ENCODE data around the gene NAV1.
"Not testable (repeated sequence)": the region's sequence is repeated elsewhere in the genome, so short reads cannot be mapped to it uniquely, and the experiment has no call there.

The NAV1 gene, protein sequence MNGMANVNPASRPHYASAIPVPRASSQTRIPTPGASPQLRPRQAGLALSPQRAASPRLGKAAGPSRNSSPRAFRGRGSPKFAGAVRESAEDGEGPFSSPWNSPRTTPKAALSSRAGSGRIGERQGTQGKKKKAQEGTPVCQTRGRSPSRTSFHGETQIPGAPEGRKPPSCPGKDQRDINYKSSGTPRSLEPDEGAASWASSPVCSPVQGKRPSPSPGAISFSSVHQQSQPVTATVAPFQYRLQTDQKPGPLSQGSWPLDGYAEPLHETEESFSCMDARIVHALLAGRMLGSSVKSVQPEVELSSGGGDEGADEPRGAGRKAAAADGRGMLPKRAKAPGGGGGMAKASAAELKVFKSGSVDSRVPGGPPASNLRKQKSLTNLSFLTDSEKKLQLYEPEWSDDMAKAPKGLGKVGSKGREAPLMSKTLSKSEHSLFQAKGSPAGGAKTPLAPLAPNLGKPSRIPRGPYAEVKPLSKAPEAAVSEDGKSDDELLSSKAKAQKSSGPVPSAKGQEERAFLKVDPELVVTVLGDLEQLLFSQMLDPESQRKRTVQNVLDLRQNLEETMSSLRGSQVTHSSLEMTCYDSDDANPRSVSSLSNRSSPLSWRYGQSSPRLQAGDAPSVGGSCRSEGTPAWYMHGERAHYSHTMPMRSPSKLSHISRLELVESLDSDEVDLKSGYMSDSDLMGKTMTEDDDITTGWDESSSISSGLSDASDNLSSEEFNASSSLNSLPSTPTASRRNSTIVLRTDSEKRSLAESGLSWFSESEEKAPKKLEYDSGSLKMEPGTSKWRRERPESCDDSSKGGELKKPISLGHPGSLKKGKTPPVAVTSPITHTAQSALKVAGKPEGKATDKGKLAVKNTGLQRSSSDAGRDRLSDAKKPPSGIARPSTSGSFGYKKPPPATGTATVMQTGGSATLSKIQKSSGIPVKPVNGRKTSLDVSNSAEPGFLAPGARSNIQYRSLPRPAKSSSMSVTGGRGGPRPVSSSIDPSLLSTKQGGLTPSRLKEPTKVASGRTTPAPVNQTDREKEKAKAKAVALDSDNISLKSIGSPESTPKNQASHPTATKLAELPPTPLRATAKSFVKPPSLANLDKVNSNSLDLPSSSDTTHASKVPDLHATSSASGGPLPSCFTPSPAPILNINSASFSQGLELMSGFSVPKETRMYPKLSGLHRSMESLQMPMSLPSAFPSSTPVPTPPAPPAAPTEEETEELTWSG (N-terminal part only)

DNA sequence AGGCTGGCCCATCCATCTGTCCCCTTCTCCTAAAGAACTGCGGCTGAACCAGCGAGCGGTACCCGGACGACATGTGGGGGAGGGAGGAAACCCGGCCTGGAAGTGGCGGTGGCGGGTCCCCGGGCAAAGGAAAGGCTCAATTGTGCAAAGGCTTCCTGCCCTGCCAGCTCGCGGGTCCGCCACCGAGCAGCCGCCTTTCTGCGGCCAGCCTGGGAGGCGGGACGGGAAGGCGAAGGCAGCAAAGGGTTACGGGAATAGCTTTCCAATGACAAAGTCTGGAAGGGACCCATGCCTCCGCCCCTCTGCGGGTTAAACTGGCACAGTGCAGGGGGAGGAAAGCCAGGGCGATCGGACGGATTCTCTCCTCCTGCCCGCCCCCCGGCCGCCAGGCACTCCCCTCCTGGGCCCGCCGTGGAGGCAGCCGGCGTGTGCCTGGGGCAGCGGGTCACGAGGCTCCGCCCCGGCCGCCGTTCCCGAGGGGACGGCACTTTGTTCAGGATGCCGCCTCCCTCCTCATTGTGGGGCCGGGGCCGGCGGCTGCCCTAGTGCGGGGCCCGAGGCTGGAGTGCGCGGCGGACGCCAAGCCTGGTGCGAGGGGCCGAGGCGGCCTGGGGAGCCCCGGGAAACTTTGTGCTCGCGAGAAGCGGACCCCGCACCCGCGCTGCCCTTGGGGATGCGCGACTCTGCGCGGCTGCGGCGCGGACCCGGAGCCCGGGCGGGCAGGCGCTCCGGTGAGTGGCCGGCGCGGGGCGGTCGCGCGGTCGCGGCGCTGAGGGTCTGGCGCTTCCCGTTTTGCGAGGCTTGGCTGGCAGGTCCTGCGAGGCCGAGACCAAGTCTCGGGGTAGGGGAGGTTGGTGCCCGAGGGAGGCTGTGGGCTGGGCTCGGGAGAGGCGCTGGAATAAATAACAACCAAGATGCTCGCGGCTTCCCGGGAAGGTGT, at the start of gene NAV1:
TSS of gene NAV1 (plus strand) at position 516 of the 940 bp plus-strand sequence. CDS start 83,758 bp downstream, outside the sequence.
- DNase-seq = no peak

DNA sequence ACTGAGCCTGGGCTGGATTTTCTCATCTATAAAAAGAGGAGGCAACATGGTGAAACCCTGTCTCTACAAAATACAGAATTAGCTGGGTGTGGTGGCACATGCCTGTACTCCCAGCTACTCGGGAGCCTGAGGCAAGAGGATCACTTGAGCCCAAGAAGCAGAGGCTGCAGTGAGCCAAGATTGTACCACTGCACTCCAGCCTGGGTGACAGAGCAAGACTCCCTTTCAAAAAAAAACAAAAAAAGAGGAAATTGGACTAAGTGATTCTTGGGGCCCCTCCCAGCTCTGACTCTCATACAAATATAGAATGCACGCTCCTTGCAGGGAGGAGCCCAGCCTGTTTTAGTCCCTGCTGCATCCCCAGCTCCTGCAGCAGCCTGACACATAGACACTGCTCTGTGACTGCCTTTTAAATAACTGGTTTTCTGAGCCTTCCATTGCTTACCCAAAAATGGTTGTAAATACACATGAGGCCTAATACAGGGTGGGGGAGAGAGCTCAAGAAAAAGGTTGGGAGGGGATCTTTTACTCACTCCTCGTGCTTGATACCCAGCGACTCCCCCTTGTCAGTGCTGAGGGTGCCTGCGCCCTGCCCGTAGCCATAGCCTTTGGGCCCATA, 49.2 kb upstream of the NAV1 start:
- DNase-seq = no peak

DNA sequence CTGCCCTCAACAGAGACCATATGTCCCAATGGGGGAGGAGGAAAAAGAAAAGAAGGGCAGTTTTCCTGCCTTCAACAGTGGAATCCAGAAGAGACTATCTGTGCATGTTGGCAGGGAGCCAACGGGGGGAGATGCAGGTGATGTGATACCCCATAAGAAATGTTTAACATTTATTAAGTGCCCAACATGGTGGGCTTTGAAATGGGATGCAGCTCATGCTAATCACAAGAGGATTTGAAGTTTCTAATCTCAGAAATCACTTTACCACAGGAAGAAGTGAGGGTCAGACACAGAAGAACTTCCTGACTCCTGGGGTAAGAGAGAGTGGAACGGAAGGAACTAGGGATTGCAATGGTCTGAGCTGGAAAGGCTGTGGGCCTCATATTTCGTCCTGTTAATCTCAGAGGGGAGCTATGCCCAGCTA, 48.2 kb upstream of the NAV1 start:
- DNase-seq = no peak

DNA sequence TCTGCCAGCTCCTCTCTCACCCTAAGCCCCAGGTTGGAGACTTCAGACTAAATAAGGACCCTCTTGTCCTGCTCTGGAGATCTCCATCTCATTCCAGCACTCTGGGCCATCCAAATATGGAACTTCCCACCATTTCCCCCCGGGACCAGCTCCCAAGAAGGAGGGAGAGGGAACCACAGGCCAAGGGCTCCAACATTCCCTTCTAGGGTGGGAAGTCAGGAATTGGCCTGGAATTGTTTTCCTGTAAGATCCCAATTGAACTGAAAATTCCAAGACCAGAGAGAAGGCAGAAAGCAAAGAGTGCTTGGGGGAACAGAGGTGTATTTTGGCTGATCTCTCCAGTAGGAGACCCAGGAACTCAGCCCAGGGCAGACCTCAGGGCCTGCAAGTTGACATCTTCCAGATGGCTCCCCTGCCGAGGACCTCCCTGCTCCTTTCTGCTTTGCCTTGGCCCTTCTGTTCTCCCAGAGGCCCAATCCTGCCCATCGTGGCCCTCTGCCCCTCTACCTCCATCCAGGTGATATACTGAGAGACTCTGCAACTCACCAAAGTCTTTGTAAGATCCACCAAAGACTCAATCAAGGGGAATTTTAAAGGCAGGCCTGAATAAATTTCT, 46.9 kb upstream of the NAV1 start:
- no peak for DNase-seq

DNA sequence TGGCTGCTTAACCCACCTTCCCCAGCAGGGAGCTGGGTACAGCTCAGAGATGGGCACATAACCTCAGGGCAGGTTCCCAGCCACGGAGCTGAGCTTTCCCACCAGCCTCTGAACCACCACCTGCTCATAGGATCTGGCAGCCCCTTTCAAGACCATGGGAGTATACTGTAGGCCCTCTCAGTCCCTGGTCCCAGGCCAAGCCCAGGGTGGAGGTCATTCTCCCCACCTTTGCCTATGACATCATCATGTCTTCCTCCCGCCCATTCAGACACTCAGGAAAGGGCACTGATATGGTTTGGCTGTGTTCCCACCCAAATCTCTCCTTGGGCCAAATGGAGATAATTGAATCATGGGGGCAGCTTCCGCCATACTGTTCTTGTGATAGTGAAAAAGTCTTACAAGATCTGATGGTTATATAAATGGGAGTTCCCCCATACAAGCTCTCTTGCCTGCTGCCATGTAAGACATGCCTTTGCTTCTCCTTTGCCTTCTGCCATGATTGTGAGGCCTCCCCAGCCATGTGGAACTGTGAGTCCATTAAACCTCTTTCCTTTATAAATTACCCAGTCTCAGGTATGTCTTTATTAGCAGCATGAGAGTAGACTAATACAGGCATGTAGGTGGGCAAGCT, 45.8 kb upstream of the NAV1 start:
- not testable (repeated sequence) for DNase-seq

DNA sequence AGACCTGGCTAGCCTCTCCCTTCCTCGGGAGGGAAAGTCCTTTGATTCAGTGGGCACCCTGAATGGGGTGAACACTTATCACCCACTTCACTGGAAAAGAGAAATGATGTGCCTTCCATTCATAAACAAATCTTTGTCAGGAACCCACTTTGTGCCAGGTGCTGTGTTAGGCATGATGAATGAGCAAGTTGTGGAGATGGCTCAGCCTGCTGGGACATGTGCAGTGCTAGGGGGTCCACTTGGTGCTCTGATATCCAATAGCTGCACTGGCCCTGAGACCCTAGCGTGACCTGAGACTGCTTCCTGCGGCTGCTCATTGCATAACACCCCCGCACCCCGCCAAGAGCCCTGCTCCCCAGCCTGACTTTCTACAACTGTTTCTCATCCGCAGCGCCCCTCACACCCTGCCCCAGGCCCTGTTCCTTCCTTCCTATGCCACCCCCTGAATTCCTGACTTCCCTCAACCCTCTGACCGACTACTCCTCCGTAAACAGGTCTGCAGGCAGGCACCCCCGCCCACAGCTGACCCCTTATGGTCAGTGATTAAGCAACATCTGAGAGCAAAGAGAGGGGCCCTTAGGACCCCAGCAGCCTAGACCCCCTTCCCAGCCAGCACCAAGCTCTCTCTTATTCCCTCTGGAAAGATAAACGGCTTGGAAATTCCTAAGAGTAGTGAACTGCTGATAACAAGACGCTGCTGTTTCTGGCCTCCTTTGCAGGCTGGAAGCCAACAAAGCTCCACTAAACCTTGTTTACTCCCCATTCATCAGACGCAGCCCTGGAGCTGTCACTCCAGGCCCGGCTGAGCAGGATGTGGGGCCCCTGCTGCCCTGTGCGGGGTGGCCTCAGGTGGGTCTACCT, 44.9 kb upstream of the NAV1 start:
- no peak for DNase-seq

DNA sequence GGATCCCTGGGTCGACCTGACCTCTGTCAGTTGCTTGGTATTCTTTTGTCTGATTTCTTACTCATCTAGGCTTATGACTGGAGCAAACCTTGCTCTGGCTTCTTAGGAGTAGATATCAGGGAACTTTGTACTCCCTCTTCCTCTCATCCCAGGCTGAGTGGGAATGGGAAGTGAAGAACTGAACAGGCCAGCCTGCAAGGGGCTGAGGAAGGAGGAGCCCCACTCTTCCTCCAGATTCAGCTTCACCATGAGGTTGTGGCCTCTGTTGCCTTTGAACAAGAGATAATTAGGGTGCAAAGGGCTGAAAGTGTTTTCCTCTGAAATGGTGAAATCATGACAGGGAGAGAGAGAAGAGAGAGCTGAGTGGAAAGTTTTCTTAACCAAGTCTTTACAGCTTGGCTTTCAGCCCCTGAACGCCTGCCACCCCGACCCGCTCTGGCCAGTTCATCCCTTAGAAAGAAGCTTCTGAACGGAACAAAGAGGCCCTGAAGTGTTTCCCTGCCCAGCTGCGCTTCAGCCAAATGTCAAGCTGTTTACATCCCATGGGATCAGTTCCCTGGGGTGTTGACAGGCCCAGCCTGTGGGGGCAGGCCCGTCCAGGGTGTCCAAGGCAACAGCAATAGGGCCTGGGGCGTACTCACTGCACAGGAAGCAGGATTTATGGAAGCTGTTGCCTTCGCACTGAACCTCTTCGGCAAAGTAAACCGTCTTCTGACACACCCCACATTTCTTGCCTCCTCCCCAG, 43.2 kb upstream of the NAV1 start:
- DNase-seq = no peak

DNA sequence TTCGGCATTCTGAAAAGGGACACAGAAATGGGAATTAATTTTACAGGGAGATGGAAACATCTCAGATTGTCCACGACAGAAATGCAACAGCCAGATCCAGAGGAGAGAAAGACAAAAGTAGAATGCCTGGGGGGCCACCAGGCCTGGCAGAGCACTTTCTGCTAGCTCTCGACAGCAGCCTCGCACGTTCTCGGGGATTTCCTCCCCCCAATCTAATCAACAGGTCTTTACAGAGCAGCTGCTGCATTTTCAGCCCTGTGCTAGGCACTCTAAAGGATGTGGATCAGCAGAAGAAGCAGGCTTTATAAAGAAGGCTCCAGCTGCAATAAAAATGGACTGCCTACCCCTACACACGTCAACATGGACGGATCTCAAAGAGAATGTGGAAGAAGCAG, 42.6 kb upstream of the NAV1 start:
- no peak for DNase-seq

DNA sequence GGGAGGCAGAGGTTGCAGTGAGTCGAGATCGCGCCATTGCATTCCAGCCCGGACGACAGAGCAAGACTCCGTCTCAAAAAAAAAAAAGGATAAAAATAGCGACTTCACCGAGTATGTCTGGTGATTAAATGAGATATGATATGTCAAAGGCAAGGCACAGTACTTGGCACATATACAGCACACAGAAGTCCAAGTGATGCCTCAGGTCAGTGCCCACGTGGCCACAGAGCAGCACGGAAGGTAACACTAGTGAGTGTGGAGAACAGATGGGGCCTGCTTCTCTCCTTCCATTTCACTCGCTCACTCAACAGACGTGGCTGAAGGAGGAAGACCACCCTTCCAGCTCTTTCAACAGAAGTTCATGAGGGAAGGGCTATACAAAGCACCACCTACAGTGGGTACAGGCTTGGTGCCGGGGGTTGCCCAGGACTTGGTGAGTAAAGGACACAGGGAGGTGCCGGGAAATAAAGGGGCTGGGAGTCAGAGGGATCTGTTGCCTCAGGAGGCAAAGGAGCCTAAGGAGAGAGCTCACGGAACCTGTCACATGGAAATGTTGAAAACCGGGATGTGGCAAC, 40.9 kb upstream of the NAV1 start:
- no peak for DNase-seq

DNA sequence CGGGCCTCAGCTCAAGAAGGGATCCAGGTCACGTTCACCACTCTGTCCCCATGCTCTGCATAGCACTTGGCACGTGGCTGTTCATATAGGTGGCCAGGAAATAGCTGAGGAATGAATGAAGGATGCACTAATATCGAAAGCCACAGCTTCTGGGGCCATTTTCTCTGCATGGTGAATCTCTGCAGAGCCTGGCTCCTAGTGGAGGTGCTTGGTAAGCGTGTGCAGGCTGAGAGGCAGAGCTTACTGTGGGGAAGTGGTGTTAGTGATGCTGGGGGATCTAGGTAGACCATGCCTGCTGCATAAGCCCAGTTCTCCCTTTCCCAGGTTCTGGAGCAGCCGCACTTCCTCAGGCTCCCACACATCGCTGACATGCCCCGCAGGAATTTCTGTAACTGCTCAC, 40.3 kb upstream of the NAV1 start:
- DNase-seq = no peak

DNA sequence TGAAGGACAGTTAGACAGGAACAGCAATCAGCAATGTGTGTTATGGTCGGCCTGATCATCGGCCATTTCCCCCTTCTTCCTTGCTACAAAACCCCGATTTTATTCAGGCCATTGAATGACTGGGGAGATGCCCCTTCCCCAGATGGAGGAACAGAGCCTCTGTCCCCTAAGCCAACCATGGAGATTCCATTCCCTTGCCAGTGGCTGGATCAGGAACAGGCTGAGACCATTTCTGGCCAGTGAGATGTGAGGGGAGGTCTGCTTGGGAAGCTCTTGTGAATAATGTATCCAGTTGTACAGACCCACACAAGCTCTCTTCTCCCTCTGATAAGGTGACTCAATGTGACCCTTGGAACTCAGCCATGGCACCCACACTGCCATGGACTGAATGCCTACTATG, 39.7 kb upstream of the NAV1 start:
- DNase-seq = no peak

DNA sequence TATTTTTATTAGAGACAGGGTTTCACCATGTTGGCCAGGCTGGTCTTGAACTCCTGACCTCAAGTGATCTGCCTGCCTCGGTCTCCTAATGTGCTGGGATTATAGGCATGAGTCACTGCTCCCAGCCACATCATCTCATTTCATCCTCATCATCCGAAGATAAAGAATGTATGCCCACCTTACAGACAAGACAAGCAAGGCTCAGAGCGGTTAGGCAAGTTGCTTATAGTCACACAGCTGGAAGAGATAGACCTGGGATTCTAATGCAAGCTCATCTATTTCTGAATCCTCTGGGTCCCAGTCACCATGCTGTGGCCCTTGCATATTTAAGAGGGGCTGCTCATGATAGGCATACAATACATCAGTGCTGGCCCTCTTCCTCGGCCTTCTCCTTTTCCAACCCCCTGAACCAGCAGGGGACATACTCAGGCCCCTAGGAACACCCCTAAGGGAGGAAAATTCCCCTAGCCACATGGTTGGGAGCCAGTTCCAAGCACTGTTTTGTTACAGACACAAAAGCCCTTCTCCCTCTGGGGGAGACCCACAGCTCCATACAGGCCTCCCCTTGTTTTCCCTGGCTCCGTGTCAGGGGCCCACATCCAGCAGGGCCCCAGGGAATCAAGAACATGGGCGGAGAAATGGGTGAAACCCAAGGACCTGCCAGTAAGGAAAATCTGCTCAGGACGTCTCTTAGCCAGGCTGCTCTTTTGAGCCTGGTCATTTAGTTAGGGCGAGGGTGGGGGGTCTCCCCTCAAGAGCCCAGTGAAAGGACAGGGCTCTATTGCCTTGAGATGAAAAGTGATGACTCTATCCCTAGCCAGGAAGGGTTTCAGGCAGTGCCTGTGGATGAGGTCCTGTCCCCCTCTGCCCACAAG, 38.9 kb upstream of the NAV1 start:
- DNase-seq = no peak

DNA sequence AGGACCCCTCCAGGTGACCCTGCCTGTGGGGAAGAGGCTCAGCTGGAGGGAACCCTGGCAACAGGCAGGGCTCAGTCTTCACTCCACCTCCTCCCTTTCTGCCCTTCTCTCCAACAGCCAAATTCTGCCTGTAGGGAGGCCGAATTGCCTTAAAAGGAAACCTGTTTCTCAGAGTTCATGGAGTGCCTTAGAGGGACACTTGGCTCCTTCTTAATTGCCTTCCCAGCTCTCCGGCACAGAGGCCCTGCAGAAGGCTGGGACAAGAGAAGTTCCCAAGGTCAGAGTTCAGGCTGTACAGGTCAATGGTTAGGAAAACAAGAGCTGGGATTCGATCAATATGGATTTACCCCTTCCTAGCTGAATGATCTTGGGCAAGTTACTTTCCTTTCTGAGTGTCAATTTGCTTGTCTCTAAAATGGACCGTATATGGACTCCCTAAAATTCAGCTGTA, 38.2 kb upstream of the NAV1 start:
- no peak for DNase-seq

DNA sequence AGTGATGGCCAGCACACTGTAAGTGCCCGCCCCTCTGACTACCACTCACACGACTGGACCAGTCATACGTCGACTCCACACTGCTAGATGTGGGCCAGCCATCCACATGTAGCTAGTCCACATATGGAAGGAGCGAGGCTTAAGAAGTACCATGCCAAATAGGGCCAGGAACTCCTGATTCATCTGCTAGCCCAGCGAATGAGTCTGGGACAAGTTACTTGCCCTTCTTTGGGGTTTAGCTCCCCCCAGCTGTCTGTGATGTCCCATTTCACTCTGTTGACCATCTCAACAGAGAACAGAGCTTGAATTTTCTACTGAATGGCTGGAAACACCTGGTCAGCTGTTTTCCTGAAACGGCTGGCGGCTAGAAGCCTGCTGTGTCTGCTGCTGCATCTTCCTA, 37.8 kb upstream of the NAV1 start:
- no peak for DNase-seq

DNA sequence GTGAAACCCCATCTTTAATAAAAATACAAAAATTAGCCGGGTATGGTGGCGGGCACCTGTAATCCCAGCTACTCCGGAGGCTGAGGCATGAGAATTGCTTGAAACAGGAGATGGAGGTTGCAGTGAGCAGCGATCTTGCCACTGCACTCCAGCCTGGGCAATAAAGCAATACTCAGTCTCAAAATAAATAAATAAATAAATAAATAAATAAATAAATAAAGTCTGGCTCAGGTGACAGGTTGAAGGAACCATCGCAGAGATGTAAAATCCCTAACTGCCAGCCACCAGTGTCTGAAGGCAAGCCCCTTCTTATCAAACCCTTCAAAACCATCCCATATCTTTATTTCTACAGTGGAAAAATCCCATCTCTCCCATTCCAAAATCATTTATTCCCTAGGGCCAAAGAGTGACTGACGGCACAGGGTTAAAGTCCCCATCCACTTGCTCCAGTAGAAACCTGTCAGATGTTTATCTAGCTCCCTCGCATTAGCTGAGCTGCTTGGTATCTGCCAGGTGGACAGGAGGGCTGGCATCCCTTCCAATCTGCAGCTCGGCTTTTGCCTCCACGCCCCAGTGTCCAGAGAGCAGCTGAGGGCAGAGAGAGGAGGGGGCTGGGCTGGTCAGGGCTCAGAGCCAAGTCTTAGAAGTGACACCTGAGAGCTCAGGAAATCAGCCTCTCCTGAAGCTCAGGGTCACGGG, 37.0 kb upstream of the NAV1 start:
- no peak for DNase-seq

DNA sequence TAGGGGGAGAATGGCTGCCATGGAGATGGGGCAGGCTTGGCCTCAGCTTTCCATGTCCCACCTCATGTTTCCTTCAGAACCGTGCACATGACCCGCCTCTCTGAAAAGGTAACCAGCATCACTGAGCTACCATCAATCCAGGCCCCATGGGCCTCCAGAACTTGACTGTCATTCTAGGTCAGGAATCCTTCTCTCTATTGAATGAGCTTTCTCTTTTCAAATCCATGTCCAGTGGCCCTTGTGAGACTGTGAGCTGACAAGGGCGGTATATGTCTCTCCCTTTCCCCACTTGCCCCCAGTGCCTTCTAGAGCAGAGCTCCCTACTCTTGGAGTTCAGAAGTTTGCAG, 36.4 kb upstream of the NAV1 start:
- DNase-seq = no peak
